ENCODE results near the gene BCL6B.

The BCL6B gene

DNA sequence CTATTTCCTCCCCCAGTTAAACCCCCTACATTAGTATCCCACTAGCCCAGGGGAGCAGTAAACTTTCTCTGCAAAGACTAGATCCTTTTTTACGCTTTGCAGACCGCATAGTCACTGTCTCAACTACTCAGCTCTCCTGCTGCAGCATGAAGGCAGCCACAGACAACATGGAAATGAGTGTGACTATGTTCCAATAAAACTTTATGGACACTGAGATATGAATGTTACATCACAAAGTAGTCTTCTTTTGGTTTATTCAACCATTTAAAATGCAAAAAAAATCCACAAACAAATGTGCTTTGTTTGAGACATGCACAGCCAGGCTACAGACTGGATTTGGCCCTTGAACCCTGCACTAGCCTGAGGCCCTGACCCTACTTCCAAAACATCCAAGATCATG is 12.3 kb upstream of the BCL6B start:
- no peak for DNase-seq

DNA sequence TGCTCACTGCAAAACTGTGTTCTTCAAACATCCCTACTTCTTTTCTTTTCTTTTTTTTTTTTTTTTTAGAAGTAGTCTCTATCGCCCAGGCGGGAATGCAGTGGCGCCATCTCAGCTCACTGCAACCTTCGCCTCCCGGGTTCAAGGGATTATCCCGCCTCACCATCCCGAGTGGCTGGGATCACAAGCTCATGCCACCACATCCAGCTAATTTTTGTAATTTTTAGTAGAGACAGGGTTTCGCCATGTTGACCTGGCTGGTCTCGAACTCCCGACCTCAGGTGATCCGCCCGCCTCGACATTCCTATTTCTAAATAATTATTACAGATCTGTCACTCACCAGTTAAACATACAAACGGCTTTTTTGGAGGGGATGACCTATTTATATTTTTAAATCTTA is 11.4 kb upstream of the BCL6B start:
- no peak for DNase-seq

DNA sequence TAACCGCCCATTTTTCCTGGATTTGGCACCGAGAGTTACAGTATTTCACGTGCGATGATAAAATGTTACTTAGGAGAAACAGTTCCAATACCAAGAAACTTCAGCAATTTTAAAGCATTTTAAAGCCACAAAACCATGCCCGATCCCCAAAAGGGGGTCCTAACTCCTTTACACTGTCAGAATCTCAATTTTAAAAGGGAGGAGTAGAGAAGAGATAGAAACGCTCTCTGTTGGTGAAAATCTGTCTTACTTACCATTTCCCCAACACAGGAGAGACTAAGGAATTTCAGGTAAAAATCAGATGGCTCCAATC is 11.0 kb upstream of the BCL6B start:
- DNase-seq = no peak

DNA sequence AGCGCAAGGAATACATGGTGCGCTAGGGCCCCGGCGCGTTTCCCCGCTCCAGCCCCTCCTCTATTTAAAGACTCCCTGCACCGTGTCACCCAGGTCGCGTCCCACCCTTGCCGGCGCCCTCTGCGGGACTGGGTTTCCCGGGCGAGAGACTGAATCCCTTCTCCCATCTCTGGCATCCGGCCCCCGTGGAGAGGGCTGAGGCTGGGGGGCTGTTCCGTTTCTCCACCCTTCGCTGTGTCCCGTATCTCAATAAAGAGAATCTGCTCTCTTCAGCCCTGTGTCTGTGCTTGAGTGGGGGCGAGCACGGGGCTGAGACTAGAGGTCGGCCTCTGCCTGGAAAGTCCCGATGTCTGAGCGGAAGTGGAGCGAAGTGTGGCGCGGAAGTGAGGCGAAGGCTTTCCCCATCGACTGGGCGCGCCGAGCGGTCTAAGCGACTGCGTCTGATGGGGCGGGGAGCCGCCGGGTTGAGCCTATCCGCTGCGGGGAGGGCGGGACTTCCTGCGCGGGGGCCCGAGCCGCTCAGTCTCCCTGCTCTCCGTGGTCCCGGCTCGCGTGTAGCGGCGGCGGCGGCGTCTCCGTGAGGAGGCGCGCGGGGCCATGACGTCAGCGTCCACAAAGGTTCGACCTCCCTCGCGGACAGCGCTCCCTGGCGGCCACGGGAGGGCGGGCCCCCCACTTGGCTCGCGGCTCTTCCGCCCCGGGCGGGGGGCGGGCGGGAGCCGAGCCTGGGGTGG is 8.4 kb upstream of the BCL6B start:
- peak; percentile 99 for DNase-seq

DNA sequence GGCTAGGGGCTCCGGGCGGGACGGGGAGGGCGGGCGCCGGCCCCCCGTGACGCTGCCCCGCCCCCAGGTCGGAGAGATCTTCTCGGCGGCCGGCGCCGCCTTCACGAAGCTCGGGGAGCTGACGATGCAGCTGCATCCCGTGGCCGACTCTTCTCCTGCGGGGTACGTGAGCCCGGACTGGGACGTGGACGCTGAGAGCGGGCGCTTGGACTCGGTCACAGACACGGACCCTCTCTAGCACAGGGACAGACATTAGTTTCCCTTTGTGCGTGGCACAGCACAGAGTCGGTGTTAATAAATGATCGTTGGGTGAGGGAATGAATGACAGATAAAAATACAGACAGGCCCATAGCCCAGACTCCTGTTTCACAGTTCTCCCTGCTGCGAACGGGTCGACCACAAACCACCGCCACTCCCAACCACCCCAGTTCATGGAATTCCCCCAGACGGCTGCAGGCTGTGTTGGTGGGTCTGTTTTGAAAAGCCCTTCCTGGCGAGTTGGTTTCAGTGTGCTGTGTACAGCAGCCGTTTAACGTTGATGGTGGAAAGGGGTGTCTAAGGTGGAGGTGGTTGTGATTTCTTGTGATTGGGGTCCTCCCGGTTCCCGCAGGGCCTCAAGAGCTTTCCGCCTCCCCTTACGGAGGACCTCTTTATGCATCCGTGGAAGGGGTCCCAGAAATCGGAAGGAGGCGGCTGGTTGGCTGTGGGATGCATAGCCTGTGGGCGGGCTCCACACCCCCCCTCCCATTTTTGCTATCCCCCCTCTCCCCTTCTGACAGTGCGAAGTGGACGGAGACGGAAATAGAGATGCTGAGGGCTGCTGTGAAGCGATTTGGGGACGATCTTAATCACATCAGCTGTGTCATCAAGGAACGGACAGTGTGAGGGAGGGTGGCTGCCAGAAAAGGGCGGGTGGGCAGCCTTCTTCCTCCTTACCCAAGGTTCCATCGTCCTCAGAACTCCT is 7.6 kb upstream of the BCL6B start:
- DNase-seq = peak; percentile 82

DNA sequence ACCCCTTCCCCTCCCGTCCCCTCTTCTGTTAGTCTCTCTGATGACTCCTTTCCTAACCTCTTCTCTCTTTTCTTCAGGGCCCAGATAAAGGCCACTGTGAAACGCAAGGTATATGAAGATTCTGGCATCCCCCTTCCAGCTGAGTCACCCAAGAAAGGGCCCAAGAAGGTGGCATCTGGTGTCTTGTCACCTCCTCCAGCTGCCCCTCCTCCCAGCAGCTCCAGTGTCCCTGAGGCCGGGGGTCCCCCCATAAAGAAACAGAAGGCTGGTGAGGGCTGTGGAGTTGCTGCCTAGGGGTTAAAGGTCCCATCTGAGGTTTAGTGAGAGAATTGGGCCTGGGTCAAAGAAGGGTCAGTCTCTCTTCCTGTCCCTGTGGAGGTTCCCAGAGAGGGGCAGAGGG is 6.4 kb upstream of the BCL6B start:
- no peak for DNase-seq

DNA sequence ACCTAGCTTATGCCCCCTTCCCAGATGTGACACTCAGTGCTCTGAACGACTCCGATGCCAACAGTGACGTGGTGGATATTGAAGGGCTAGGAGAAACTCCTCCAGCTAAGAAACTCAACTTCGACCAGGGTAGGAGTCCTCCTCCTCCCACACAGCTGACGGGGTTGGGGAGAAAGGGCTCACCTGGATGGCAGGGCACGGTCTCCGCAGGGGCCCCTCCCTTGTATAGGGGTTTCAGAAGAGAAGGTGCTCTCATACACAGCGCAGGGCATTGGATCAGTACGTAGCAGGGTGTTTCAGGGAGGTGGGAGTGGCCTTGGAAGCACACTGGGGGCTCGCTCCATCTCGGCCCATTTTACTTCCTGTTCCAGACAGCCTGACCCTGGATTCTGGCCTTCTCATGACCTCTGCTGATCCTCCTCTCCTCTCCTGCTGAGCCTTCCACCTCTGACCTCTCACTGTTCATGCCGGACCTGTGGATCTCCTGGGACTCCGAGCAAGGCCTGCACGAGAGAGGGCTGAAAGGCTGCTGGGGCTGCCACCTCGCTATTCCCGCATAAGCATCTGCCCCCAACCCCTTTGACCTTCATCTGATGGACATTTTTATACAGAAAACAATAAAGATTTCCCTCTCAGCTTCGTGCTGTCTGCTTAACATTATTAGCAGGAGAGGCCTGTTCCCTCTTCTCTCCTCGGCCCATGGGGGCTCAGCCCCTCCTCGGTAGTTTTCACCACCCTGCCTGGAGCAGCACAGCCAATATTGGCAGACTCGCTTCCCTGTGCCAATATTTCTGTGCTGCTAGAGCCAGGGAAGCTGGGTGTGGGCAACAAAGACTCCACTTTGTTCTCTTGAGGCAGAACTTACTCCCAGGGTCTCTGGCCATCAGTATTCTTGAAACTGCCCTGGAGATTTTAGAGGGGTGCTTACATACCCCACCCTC is 5.7 kb upstream of the BCL6B start:
- DNase-seq = no peak

DNA sequence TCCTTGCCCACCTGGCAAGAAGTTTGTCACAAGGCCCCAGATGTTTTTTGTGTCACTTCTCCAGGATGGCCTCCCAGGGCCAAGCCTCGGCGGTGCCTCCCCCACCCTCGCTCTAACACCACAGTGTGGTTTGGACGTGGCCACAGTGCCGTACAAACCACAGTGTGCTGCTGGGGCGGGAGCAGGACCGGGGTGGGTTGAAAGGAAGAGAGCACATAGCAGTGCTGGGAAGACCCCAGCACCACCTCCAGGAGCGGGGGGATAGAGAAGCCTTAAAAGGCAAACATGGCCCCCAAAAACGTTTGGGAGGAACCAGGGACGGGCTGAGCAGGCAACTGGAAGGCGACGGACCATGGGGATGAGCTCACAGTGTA is 5.0 kb upstream of the BCL6B start:
- no peak for DNase-seq

DNA sequence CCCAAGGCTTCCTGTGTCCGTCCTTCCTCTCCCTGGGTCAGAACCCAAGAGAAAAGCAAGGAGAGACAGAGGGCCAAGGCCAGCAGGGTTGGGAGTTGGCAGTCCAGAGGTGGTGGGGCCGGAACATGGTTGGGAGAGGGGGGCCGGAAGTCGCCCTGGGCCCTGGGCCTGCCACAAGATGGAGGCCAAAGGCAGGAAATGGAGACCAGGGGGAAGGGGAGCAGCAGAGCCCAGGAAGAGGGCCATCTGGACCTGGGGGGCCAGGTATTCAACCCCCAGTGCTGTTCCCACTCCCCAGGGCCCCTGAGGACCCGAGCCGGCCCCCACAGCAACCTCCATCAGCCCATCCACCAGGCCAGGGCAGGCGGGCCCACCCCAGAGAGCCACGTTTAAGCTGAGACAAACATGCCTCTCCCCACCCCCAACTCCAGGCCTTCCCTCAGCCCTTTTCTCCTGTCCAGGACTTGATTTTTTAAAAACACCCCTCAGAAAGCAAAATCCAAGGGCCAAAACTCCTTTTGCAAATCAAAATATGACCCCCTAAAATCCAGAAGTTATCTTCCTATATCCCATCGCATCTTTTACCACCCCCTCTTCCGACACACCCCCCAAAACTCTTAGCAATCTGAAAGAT is 4.4 kb upstream of the BCL6B start:
- DNase-seq = no peak

DNA sequence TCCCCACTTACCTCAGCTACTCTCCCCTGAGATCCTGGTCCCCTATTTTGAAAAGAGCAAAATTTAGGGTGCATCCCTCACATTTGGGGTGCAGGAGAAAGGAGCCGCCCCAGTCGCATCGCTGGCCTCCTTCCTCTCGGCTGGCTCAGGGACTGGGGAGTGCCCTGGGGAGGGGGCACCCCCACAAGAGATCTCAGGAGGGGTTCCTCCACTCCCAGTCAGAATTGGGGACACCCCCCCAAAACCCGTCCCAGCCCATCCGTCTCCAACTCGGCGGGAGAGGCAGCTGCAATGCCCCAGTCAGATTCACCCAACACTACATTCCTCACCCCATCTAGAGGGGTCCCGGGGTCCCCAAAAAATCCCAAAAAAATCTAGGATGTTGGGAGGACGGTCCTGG is 3.5 kb upstream of the BCL6B start:
- no peak for DNase-seq

DNA sequence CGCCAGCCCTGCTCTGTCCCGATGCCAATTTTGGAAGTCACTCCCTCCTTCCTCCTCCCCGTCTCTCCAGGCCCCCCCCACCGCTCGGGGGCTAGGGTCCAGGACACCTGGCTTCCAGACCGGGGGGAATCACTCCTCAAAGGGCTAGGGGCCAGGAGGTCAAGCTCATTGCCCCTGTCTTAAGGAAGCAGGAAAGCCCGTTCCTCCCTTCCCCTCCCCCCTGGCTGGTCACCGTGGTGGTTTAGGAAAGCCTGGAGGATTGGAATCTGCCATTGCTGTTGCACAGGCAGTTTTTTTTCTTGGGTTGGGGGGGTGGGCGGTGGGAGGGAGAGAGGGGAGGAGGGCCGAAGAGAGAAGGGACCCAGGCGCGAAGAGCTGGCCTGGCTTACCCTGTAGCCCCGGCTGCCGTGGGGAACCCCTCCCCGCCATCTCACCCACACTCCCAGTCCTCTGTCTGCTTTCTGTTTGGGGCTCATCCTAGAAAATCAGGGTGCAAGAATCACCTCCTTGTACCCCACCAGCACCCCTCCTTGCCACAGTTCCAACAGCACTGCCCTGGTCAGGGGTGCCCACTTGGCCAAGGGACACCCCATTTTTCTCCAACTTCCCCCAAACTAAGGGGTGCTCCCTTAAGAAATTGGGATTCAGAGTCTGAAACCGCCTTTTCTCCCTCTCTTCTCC is 2.9 kb upstream of the BCL6B start:
- DNase-seq = no peak

DNA sequence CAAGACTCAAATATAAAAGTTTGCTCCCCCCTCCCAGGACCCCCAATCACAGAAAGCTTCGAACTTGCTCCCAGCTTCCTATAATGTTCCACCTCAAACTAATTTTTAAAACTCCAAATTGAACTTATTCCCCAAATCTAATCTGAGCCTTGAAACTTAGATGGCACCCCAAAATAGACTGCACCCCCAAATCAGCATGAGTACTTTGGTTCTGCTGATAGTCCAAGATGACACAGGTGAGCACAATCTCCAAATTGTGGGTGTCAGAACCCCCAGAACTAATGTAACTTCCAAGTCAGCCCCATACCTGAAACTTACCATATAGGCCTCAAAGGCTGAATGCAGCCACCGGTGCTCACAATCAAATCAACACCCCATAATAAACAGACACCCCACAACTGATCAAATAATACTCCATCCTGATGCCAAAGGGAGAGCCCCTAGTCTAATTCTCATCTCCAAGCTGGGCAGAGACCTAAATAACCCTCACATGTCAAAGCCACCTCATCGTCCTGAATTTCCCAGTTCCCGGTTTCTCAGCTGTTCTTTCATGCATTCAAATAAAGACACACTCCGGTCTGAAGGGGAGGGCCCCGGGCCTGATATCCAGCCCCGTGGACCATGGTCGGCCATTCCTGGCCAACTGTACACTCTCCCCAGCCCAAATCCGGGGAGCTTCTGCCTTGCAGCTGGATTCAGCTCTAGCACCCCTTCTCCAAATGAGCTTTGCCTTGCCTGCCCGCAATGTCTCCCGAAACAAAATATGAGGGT is 1.8 kb upstream of the BCL6B start:
- no peak for DNase-seq

DNA sequence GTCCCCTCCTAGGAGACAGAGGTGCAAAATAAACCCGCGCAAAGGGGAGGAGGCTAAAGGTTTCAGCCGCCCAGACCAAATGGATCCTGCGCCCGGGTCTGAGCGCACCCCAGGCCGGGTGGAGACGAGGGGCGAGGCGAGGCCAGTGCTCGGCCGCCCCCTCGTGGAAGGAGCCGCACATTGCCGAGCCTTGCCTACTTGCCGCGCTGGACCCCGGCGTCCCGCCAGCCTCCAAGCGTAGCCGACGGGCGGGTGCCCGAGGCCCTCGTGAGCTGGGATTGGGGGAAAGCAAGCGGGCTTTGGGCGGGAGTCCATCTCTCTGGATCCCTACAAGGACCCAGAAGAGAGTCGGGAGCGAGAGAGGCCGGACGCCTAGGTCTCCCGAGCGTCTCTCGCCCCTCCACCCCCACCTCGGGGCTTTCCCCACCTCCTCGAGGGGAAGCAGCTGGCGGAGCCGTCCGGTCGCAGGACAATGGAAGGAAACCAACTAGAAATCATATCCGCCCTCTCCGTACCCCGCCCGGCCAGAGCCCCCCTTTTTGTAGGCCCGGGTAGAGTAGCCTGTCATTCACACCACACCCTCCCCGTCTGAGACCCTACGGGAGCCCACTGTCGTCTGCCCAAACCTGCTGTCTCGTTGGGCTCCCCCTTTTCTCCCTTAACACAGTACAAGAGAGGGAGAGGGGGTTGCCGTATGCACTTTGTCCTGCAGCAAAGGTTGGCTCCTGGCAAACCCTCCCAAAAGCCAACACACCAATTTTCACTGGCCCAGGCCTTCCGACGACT is 664 bp upstream of the BCL6B start:
- peak; percentile 88 for DNase-seq

DNA sequence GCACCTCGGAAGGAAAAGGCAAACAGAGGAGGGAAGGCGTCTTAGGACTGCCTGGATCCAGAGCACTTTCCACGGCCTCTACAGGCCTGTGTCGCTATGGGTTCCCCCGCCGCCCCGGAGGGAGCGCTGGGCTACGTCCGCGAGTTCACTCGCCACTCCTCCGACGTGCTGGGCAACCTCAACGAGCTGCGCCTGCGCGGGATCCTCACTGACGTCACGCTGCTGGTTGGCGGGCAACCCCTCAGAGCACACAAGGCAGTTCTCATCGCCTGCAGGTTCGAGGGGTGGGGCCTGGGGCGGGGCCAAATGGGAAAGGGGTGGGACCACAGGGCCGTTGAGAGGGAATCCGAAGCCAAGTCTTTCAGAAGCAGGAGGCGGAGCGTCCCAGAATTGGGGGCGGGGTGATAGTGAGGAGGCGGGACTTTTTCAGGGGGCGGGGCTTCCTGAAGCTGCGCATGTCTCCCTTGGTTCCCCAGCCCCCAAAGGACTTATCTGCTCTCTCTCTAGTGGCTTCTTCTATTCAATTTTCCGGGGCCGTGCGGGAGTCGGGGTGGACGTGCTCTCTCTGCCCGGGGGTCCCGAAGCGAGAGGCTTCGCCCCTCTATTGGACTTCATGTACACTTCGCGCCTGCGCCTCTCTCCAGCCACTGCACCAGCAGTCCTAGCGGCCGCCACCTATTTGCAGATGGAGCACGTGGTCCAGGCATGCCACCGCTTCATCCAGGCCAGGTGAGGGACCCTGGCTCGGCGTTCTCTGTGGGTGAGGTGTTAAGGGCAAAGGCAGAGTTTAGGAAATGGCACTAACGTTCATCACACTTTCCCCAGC is 939 bp downstream of the BCL6B start:
- DNase-seq = peak; percentile 96

DNA sequence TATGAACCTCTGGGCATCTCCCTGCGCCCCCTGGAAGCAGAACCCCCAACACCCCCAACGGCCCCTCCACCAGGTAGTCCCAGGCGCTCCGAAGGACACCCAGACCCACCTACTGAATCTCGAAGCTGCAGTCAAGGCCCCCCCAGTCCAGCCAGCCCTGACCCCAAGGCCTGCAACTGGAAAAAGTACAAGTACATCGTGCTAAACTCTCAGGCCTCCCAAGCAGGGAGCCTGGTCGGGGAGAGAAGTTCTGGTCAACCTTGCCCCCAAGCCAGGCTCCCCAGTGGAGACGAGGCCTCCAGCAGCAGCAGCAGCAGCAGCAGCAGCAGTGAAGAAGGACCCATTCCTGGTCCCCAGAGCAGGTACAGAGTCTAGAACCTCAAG is 1.5 kb downstream of the BCL6B start:
- no peak for DNase-seq

DNA sequence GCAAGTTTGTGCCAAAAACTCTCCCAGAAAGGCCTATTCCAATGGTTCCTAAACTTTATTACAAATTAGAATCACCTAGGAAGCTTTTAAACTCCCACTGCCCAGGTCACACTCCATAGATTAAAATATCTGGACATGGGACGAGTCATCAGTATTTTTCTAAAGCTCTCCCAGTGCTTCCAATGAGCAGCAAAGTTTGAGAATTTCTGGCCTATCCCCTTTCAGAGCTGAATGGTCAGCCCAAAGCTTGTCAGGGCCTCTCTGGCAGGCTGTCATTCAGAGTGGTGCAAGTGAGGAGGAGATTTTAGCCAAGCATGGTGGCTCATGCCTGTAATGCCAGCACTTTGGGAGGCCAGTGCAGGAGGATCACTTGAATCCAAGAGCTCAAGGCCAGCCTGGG is 2.4 kb downstream of the BCL6B start:
- DNase-seq = no peak

DNA sequence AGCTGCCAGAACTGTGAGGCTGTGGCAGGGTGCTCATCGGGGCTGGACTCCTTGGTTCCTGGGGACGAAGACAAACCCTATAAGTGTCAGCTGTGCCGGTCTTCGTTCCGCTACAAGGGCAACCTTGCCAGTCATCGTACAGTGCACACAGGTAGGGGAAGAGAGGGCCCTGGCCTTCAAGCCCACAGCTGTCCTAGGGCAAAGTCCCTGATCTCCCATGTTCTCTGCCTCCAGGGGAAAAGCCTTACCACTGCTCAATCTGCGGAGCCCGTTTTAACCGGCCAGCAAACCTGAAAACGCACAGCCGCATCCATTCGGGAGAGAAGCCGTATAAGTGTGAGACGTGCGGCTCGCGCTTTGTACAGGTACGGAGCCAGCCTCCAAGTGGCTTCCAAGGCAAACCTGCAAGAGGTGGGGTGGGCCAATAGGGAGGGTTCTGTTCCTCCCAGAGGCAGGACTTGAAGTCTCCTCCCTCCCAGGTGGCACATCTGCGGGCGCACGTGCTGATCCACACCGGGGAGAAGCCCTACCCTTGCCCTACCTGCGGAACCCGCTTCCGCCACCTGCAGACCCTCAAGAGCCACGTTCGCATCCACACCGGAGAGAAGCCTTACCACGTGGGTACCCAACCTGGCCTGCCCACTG is 3.7 kb downstream of the BCL6B start:
- DNase-seq = no peak

DNA sequence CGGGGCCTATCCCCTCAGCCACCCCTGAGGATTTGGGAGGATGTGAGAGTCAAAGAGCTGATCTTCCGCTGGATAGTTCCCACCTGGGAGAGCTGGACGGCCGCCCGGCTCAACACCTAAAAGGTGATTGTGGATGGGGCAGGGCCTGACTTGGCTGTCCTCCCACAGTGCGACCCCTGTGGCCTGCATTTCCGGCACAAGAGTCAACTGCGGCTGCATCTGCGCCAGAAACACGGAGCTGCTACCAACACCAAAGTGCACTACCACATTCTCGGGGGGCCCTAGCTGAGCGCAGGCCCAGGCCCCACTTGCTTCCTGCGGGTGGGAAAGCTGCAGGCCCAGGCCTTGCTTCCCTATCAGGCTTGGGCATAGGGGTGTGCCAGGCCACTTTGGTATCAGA is 4.5 kb downstream of the BCL6B start:
- no peak for DNase-seq

DNA sequence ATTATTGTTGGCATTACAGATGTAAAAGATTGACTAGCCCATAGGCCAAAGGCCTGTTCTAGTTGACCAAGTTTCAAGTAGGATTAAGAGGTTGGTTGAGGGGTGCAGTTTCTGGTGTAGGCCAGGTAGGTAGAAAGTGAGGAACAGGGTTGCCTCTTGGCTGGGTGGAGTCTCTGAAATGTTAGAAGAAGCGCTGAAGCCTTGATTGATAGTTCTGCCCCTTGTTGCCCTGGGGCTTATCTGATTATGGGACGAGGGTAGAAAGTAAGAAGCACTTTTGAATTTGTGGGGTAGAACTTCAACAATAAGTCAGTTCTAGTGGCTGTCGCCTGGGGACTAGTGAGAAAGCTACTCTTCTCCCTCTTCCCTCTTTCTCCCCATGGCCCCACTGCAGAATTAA is 6.2 kb downstream of the BCL6B start:
- no peak for DNase-seq
